Astrocyte (in vitro differentiated cells and primary cell): ENCODE measurements around the gene FHIT. TPM values are rescaled to one million over a fixed set of nuclear protein-coding genes. Genes with fewer than 3 reads are reported as not detected.

ENCODE experiments used
- DNase-seq: peaks from one replicate; pipeline ENCODE4 v3.0.0-alpha.2; 2010; ENCODE audit warnings: low read depth
- FAIRE-seq: peaks from 2 replicates; lab custom pipeline; 2011; peaks lifted over from hg19 to GRCh38; lab: Jason Lieb, UNC
- H2AFZ ChIP-seq: 2 replicates; pipeline ENCODE4 v1.6.0; 2012; ENCODE audit warnings: low read depth, low read length, inconsistent platforms
- H3K27ac ChIP-seq: 2 replicates; pipeline ENCODE4 v1.5.1; 2011; ENCODE audit warnings: low read depth, low read length, inconsistent platforms
- H3K27me3 ChIP-seq: 2 replicates; pipeline ENCODE4 v1.6.0; 2011; ENCODE audit warnings: low read length, inconsistent platforms; ENCODE audit not compliant: insufficient read depth
- H3K36me3 ChIP-seq: 2 replicates; pipeline ENCODE4 v1.5.1; 2011; ENCODE audit warnings: low read length, inconsistent platforms; ENCODE audit not compliant: insufficient read depth
- H3K4me1 ChIP-seq: 2 replicates; pipeline ENCODE4 v1.5.1; 2011; ENCODE audit warnings: low read length, inconsistent platforms; ENCODE audit not compliant: insufficient read depth
- H3K4me2 ChIP-seq: 2 replicates; pipeline ENCODE4 v1.6.0; 2012; ENCODE audit warnings: low read length, inconsistent platforms
- H3K4me3 ChIP-seq: 2 replicates; pipeline ENCODE4 v1.5.1; 2011; ENCODE audit warnings: low read depth, mild to moderate bottlenecking, low read length, inconsistent platforms; ENCODE audit not compliant: insufficient read depth
- H3K79me2 ChIP-seq: 2 replicates; pipeline ENCODE4 v1.6.0; 2012; ENCODE audit warnings: mild to moderate bottlenecking, low read length, inconsistent platforms; ENCODE audit not compliant: insufficient read depth
- H3K9ac ChIP-seq: 2 replicates; pipeline ENCODE4 v1.6.0; 2012; ENCODE audit warnings: mild to moderate bottlenecking, low read length, inconsistent platforms
- H3K9me3 ChIP-seq: 2 replicates; pipeline ENCODE4 v1.5.1; 2012; ENCODE audit warnings: low read depth, mild to moderate bottlenecking, low read length, inconsistent platforms; ENCODE audit not compliant: insufficient read depth
- H4K20me1 ChIP-seq: 2 replicates; pipeline ENCODE4 v1.6.0; 2012; ENCODE audit warnings: low read length, inconsistent platforms; ENCODE audit not compliant: insufficient read depth
- H3K27ac Mint-ChIP-seq: one replicate; pipeline ENCODE4 v1.8.0; 2021; ENCODE audit warnings: mild to moderate bottlenecking, mixed read lengths; ENCODE audit not compliant: unreplicated experiment
- H3K27me3 Mint-ChIP-seq: one replicate; pipeline ENCODE4 v1.8.0; 2021; ENCODE audit warnings: low read depth, mixed read lengths; ENCODE audit not compliant: unreplicated experiment
- H3K36me3 Mint-ChIP-seq: one replicate; pipeline ENCODE4 v1.8.0; 2021; ENCODE audit warnings: low read depth, mixed read lengths; ENCODE audit not compliant: unreplicated experiment
- H3K4me1 Mint-ChIP-seq: one replicate; pipeline ENCODE4 v1.8.0; 2021; ENCODE audit warnings: low read depth, mixed read lengths; ENCODE audit not compliant: unreplicated experiment
- H3K4me3 Mint-ChIP-seq: one replicate; pipeline ENCODE4 v1.8.0; 2021; ENCODE audit warnings: mild to moderate bottlenecking, moderate library complexity, mixed read lengths; ENCODE audit not compliant: unreplicated experiment
- H3K9me3 Mint-ChIP-seq: one replicate; pipeline ENCODE4 v1.8.0; 2021; ENCODE audit warnings: mild to moderate bottlenecking, mixed read lengths; ENCODE audit not compliant: unreplicated experiment
- CTCF ChIP-seq: IDR thresholded peaks from 2 replicates; pipeline ENCODE4 v1.5.1; 2011; ENCODE audit warnings: low read depth, mild to moderate bottlenecking, inconsistent platforms, low read length, moderate library complexity; ENCODE audit not compliant: insufficient read depth
- EZH2 ChIP-seq: IDR thresholded peaks from 2 replicates; pipeline ENCODE4 v1.6.1; 2012; ENCODE audit warnings: mild to moderate bottlenecking, low read length, inconsistent platforms; ENCODE audit not compliant: insufficient read depth
- total RNA-seq: library from RNA; stranded (reverse); gene quantifications from 2 replicates; pipeline ENCODE4 v1.2.1, GENCODE V29; 2021

Gene FHIT
- total RNA-seq, 1 donor from 2014 or later = 6.7 TPM

GRCh38 chr3:60187343-60187742 lies 1063.9 kb downstream of the FHIT start:
- FAIRE-seq = no peak
- Histone ChIP-seq H3K9ac (no peak overlapping the region), H2AFZ (no peak overlapping the region), H3K4me1 (no peaks in the 10 kb centered on the region), H3K36me3 (no peaks in the 10 kb centered on the region), H3K4me3 (no peak overlapping the region), H3K27ac (no peak overlapping the region), H3K4me2 (no peak overlapping the region), H3K27me3 (no peaks in the 10 kb centered on the region), H4K20me1 (no peaks in the 10 kb centered on the region), H3K79me2 (no peaks in the 10 kb centered on the region), H3K9me3 (no peaks in the 10 kb centered on the region)
- no peak overlapping the region for H3K27ac Mint-ChIP-seq
- DNase-seq = peak; percentile 4
- no peaks in the 10 kb centered on the region for H3K36me3 Mint-ChIP-seq
- H3K9me3 Mint-ChIP-seq = no peaks in the 10 kb centered on the region
- no peaks in the 10 kb centered on the region for H3K27me3 Mint-ChIP-seq
- H3K4me1 Mint-ChIP-seq = peaks cover 14% of the 10 kb centered on the region
- no peak overlapping the region for H3K4me3 Mint-ChIP-seq
- no peak for TF ChIP-seq CTCF
- no peak for TF ChIP-seq EZH2

- no peaks in the 10 kb centered on the region for H3K27me3 ChIP-seq
- no peaks in the 10 kb centered on the region for H3K36me3 ChIP-seq
- no peak overlapping the region for H3K4me3 ChIP-seq
- no peak overlapping the region for H2AFZ ChIP-seq
- H3K9me3 ChIP-seq = no peaks in the 10 kb centered on the region
- no peak for FAIRE-seq
- no peaks in the 10 kb centered on the region for H3K27me3 Mint-ChIP-seq
- no peak overlapping the region for H3K27ac ChIP-seq
- H3K9me3 Mint-ChIP-seq = no peaks in the 10 kb centered on the region
- H4K20me1 ChIP-seq = no peaks in the 10 kb centered on the region
- peaks cover 14% of the 10 kb centered on the region for H3K4me1 Mint-ChIP-seq
- TF ChIP-seq CTCF = no peak
- TF ChIP-seq EZH2 = no peak
- no peaks in the 10 kb centered on the region for H3K4me1 ChIP-seq
- H3K36me3 Mint-ChIP-seq = no peaks in the 10 kb centered on the region
- H3K27ac Mint-ChIP-seq = no peak overlapping the region
- no peak overlapping the region for H3K9ac ChIP-seq
- no peak overlapping the region for H3K4me3 Mint-ChIP-seq
- no peak for DNase-seq
- no peaks in the 10 kb centered on the region for H3K79me2 ChIP-seq
- H3K4me2 ChIP-seq = no peak overlapping the region
These were observed 1064.9 kb downstream of the FHIT start for GRCh38 chr3:60186359-60186758.

GRCh38 chr3:60185161-60185560 lies 1066.1 kb downstream of the FHIT start:
- Mint-ChIP-seq H3K4me1 (peaks cover 14% of the 10 kb centered on the region), H3K4me3 (no peak overlapping the region), H3K36me3 (no peaks in the 10 kb centered on the region), H3K27ac (no peak overlapping the region), H3K27me3 (no peaks in the 10 kb centered on the region), H3K9me3 (no peaks in the 10 kb centered on the region)
- FAIRE-seq (no peak), DNase-seq (no peak)
- H3K36me3 ChIP-seq = no peaks in the 10 kb centered on the region
- TF ChIP-seq EZH2 (no peak), CTCF (no peak)
- H3K4me3 ChIP-seq = no peak overlapping the region
- H4K20me1 ChIP-seq = no peaks in the 10 kb centered on the region
- H3K9ac ChIP-seq = no peak overlapping the region
- no peak overlapping the region for H3K27ac ChIP-seq
- H3K27me3 ChIP-seq = no peaks in the 10 kb centered on the region
- no peaks in the 10 kb centered on the region for H3K4me1 ChIP-seq
- H3K9me3 ChIP-seq = no peaks in the 10 kb centered on the region
- no peaks in the 10 kb centered on the region for H3K79me2 ChIP-seq
- H2AFZ ChIP-seq = no peak overlapping the region
- no peak overlapping the region for H3K4me2 ChIP-seq
